HG03432 (cell line): Measurements from ENCODE around the gene DERL3.

Experiments used
- ATAC-seq: cut with Tn5 transposase; IDR thresholded peaks from one replicate; pipeline ENCODE4 v1.9.1; 2021; ENCODE audit warnings: mild to moderate bottlenecking, moderate library complexity; ENCODE audit not compliant: unreplicated experiment

Gene DERL3

DNA sequence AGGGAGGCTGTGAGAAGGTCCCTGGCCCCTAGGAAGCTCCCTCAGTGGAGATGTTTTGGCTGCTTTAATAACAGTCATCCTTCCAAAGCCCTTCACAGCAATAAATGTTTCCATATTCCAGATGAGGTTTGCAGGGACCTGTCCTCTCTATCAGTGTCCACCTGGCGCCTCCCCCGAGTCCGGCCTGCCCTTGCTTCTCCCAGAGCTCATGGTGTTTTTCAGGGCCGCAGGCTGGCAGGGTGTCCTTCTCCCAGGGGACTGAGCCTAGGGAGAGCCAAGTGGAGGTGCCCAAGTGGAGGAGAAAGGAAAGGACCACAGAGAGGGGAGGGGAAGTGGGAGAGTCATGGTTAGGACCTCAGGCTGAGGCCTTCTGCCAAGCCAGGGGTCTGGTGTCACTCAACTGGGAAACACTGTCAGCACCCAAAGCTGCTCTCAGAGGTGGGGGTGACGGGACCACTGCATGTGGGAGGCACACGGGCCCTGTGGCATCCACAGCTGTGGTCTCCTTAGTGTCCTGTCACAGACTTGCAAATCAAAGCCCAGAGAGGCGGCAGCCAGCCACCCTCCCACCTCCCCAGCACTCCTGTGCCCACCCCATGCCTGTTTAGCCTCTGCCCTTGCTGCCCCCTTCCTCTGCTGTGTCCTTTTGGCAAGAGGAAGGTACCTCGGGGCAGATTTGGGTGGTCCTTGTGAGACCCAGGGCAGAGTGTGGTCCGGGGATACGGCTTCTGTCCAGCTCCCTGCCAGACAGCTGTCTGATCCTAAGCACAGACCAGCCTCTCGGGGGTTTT is 6.4 kb downstream of the DERL3 start:
- ATAC-seq, result no peak

- ATAC-seq, result no peak
Measured at GRCh38 chr22:23831781-23832180, 7.0 kb downstream of the DERL3 start.

- ATAC-seq, result no peak
Measured at GRCh38 chr22:23831261-23831660, 7.5 kb downstream of the DERL3 start.

GRCh38 chr22:23829845-23830372 is 8.9 kb downstream of the DERL3 start:
- no peak for ATAC-seq

- ATAC-seq, result no peak
Measured at GRCh38 chr22:23828800-23829680, 9.8 kb downstream of the DERL3 start.

DNA sequence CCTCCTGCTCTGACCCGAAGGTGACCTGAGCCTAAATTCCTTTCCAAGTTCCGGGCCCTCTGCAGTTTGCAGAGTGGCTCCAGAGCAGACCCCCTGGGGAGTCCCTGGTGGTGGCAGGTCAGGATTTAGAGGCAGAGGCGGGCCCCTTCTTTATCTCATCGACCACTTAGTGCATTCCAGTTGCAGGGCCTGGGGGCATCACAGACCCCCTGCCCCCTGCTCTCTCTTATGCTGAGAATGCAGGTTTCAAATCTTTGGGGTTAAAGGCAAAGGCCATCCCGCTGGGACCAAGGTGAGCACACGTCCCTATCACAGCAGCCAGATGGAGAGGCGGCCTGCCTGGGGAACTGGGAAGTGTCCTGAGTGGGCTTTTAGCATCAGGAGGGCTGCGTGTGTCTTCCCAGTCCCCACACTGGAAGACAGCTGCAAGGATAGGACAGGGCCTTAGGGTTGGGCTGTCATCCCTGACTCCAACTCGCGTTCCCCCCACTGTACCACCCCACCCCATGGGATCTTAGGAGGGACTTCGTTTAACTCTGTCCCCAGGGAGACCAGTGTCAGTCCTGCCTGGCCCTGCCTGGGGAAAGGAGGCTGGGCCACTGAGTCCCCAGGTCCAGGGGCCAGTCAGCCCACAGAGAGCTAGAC is 11.3 kb downstream of the DERL3 start:
- no peak for ATAC-seq

DNA sequence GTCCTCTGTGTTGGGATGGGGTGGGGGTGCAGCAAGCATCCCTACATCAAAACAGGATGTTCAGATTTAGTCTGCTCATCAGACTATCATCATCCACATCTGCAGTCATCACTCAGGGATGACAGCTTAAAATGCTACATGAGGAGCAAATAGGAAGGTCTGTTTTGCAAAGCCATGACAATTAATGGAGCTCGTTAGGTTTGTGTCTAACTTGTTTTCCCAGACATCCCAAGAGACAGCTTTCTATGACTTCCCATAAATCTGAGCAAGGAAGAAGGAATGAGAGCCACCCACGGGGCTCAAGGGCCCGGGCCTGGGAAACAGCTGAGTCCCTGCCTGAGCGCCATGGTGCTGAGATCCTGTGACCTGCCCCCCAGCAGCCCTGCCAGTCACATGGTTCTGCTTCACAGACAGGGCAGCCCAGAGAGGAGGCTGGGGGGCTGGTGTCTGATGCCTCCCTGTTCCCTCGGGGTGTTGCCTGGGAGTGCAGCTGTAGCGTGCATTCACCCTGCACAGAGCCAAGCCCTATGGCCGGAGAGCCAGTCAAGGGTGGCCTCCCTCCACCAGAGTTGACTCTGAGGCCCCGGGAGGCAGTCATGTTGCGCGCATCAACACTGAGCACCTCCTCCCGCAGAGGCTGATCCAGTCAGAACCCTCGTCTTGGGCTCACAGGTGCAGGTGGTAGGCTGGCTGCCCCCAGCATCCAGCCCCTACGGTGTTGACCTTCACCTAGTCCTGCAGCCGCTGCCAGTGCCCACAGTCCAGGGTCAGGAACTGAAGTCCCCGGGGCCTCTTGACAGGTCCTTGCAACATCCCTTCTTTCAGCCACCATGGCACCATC is 12.1 kb downstream of the DERL3 start:
- no peak for ATAC-seq

GRCh38 chr22:23825246-23825905 is 13.4 kb downstream of the DERL3 start:
- ATAC-seq, result no peak

DNA sequence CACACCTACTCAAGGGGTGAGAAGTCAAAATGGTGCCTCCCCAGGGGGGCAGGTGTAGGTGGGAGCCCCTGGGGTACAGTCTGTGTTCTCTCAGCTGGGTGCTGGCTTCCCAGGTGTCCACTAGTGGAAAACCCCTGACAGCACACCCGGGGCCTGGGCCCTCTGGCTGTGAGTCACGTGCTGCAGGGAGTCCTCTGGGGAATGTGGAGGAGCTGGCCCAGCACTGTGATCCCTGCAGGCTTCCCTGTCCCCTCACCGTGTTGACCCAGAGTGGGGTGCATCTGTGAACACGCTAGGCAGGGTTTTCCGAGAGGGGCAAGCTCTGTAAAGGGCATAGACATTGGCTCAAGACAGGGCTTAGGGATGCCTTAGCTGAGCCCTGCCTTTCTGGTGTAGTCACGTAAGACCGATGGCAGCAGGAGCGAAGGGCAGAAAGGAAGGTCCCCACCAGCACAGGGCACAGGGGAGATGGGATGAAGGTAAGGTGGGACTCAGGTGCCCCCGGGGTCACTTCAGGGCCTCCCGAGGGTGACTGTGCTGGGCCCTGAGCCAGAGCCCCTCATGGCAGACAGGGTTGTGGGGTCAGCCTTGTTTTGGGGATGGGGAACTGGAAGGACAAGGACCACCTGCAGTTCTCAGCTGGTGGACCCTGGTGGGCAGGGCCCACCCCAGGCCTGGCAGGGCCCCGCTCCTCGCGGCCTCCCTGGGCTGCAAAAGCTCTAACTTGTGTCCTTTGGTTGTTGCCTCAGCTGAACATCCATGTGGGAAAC is 14.1 kb downstream of the DERL3 start:
- ATAC-seq, result no peak

- no peak for ATAC-seq
Measured at GRCh38 chr22:23823331-23823791, 15.4 kb downstream of the DERL3 start.

DNA sequence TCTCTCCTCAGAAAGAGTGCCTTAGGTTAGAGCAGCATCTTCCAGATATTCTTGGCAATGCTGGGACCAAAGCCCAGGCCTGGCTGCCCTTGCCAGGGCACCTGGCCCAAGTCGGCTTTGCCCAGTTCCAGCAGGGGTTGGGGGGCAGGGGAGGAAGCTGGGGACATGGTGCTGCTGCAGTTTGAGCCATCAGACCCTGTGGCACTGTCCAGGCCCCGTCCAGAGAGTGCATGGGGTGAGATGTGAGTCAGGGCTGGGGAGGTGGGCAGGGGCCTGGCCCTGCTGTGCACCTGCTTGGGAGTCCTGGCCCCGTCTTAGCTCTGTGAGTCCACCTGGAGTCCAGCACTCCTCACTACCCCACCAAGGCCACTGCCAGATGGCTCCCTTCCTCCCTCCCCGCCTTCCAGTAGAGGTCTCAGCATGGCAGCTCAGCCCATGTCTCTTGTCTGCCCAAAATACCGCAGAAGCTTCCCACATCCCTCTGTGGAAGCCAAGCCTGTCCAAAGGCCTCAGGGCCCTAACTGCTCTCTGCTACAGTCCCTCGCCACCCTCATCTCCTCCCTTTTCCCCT is 16.6 kb downstream of the DERL3 start:
- no peak for ATAC-seq

DNA sequence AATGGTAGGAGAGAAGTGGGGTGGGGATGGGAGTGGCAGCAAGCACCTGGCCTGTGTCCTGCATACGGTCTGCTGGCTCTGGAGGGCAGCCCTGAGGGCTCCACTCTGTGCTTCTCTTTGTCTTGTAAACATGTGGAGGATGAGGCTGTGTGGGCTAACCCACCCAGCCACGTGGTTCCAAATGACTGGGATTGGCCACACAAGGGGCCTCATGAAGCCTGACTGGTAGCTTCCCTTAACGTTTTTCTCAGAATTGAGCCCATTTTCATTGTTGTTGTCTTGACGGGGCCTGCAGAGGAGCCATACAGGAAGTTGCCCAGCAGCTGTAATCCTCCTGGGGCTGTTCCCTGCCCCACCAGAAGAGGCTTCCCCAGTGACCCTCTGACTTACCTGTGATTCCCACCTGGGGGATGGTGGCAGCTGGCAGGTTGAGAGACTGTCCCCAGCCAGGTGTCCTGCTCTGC is 18.0 kb downstream of the DERL3 start:
- no peak for ATAC-seq

- no peak for ATAC-seq
Measured at GRCh38 chr22:23818541-23818940, 20.3 kb downstream of the DERL3 start.

GRCh38 chr22:23817146-23817545 is 21.7 kb downstream of the DERL3 start:
- no peak for ATAC-seq

DNA sequence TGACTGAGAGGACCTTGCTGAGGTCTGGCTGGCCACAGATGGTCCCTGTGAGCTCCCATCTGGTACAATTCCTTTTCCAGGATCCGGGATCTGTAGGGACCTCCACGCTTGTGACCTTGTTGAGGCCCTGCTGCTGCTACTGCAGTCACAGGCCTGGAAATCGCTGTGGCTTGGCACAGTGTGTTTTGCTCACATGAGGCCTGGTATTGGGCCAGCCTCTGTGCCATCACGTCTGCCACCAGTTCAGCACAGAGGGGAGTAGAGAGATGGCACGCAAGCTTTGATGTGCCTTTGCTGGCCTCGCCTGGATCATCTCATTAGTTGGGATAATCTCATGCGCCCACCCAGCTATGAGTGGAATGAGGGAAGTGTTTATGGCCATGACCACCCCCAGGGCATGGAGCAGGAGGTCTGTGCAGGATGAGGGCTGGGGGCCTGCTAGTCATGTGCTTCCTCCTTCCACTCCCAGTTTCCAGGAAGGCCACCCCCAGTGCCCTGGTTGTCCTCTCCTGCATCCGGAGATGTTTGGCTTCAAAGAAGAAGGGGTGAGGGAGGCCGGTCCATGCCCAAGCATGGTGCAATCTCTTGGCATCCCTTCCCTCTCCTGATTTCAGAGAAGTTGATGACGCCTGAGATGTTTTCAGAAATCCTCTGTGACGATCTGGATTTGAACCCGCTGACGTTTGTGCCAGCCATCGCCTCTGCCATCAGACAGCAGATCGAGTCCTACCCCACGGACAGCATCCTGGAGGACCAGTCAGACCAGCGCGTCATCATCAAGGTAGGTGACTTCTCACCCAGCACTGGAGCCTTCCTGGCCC is 22.4 kb downstream of the DERL3 start:
- no peak for ATAC-seq

- ATAC-seq, result no peak
Measured at GRCh38 chr22:23815541-23816155, 23.2 kb downstream of the DERL3 start.

DNA sequence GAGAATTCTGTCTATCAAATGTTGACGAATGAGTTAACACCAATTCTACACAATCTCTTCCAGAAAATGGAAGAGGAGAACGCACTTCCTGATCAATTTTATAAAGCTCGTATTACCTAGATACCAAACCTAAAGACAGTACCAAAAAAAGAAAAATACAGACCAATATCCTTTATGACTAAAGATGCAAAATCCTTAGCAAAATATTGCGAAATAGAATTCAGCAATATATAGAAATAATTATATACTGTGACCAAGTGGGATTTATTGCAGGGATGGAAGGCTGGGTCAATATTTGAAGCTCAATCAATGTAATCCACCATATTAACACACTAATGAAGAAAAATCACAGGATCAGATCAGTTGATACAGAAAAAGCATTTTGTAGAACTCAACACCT is 26.4 kb downstream of the DERL3 start:
- no peak for ATAC-seq
